Thoracic aorta (tissue), 2 donors: ENCODE measurements around the gene PTPRG. TPM values are rescaled to one million over a fixed set of nuclear protein-coding genes. Genes with fewer than 3 reads are reported as not detected.

Experiments
- ATAC-seq: fragments of 150-250 bp; one replicate; pipeline ENCODE4 v1.8.0; 2017; ENCODE audit warnings: low read depth; ENCODE audit not compliant: insufficient number of reproducible peaks, low FRiP score
- DNase-seq: peaks from one replicate; pipeline ENCODE4 v3.0.0-alpha.2; 2020; ENCODE audit warnings: low spot score
- H3K27ac ChIP-seq, 2 donors: fragments of 200-600 bp; sonication (generic); 1 replicate in 1 of 2; 2 replicates in 1 of 2; pipeline ENCODE4 v1.5.1; 2016; ENCODE audit warnings: mild to moderate bottlenecking in 2 of 2, moderate library complexity in 2 of 2
- H3K27me3 ChIP-seq: fragments of 200-600 bp; sonication (generic); replicated peaks from 2 replicates; pipeline ENCODE4 v1.6.0; 2016; ENCODE audit warnings: mild to moderate bottlenecking; ENCODE audit not compliant: insufficient read depth
- H3K36me3 ChIP-seq: fragments of 200-600 bp; sonication (generic); one replicate; pipeline ENCODE4 v1.5.1; 2016
- H3K4me1 ChIP-seq, 2 donors: fragments of 200-600 bp; sonication (generic); 1 replicate in 1 of 2; 2 replicates in 1 of 2; pipeline versions ENCODE4 v1.5.1 to v1.6.0; 2016; ENCODE audit warnings: low read depth in 2 of 2, mild to moderate bottlenecking in 1 of 2; ENCODE audit not compliant: control insufficient read depth in 1 of 2
- H3K4me3 ChIP-seq: fragments of 200-600 bp; sonication (generic); 2 replicates; pipeline ENCODE4 v1.5.1; 2016; ENCODE audit warnings: mild to moderate bottlenecking
- H3K9me3 ChIP-seq: fragments of 200-600 bp; sonication (generic); 2 replicates; pipeline ENCODE4 v1.5.1; 2016
- total RNA-seq, 2 donors: library from RNA; depleted of rRNA; stranded (reverse); fragments of >200 nt; gene quantifications; one replicate each; pipeline versions ENCODE4 v1.1.0 to v1.2.3, GENCODE V29; 2016
- TF ChIP-seq, protein P1 (sequence below): fragments of 200-600 bp; sonication (generic); IDR thresholded peaks from one replicate; pipeline ENCODE4 v1.5.1; 2019; ENCODE audit warnings: antibody characterized with exemption

The PTPRG gene
- total RNA-seq, result 100 to 1,000 TPM; 154 to 208 TPM

GRCh38 chr3:61561374-61562041, at the start of gene PTPRG:
Gene PTPRG, plus strand, starts transcription at chr3:61561571. Its CDS starts 717 bp downstream, at chr3:61562288.
- Histone ChIP-seq H3K27me3 (no peaks in the 10 kb centered on the region), H3K9me3 (no peaks in the 10 kb centered on the region), H3K4me1 (peaks cover 0 to 23% of the 10 kb centered on the region in 2 donors), H3K4me3 (peak within 1 kb of the TSS; percentile 75), H3K27ac (peak within 1 kb of the TSS; percentile 93 to 97), H3K36me3 (no peaks in the 10 kb centered on the region)
- TF ChIP-seq, protein P1, sequence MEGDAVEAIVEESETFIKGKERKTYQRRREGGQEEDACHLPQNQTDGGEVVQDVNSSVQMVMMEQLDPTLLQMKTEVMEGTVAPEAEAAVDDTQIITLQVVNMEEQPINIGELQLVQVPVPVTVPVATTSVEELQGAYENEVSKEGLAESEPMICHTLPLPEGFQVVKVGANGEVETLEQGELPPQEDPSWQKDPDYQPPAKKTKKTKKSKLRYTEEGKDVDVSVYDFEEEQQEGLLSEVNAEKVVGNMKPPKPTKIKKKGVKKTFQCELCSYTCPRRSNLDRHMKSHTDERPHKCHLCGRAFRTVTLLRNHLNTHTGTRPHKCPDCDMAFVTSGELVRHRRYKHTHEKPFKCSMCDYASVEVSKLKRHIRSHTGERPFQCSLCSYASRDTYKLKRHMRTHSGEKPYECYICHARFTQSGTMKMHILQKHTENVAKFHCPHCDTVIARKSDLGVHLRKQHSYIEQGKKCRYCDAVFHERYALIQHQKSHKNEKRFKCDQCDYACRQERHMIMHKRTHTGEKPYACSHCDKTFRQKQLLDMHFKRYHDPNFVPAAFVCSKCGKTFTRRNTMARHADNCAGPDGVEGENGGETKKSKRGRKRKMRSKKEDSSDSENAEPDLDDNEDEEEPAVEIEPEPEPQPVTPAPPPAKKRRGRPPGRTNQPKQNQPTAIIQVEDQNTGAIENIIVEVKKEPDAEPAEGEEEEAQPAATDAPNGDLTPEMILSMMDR, result no peak
- peak; percentile 67 for DNase-seq
- ATAC-seq, result peak; percentile 69

GRCh38 chr3:61518590-61518989, 42.8 kb upstream of the PTPRG start:
- DNase-seq, result no peak
- ATAC-seq, result no peak
- Histone ChIP-seq H3K4me3 (no peak overlapping the region), H3K9me3 (no peaks in the 10 kb centered on the region), H3K4me1 (no peaks in the 10 kb centered on the region), H3K36me3 (no peaks in the 10 kb centered on the region), H3K27me3 (no peaks in the 10 kb centered on the region), H3K27ac (no peak overlapping the region)
- TF ChIP-seq, protein P1, result no peak

DNA sequence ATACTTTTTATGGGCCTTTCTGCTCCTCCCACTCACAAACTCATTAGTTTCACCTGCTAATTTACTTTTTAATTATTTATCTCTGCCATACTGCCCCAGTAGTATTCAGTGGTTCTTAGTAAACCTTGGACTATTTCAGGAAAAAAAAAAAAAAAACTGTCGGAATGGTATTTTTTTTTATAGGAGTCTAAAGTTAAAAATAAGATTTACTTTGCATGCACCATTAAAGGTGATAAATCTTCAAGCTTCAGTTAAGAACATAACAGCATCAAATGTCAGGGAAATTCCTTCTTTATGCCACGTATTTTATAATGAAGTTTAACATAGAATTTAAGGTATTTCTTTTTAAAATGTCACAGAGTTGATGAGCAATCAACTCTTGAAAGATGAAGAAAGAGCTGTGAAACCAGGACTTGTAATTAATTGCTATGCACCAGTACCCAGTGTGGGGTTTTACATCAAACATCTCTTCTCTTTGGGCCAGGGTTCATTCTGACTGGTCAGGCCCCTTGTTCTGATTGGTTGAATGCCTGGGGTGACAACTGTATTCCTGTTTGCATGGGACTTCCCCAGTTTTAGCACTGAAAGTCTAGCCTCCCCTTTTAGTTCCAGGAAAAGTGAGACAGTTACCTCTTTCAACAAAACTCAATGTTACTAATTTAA, 40.3 kb upstream of the PTPRG start:
- no peak for ATAC-seq
- no peak overlapping the region for H3K4me3 ChIP-seq

GRCh38 chr3:61522060-61522459, 39.3 kb upstream of the PTPRG start:
- DNase-seq (no peak), ATAC-seq (no peak)
- Histone ChIP-seq H3K27ac (no peak overlapping the region), H3K36me3 (no peaks in the 10 kb centered on the region), H3K9me3 (no peaks in the 10 kb centered on the region), H3K4me1 (no peaks in the 10 kb centered on the region), H3K27me3 (no peaks in the 10 kb centered on the region), H3K4me3 (no peak overlapping the region)
- TF ChIP-seq, protein P1, result no peak

More for the DNA sequence above, 40.3 kb upstream of the PTPRG start:
- no peak for DNase-seq
- no peak overlapping the region for H3K27ac ChIP-seq
- H3K4me1 ChIP-seq, result no peaks in the 10 kb centered on the region
- H3K36me3 ChIP-seq, result no peaks in the 10 kb centered on the region
- H3K27me3 ChIP-seq, result no peaks in the 10 kb centered on the region
- H3K9me3 ChIP-seq, result no peaks in the 10 kb centered on the region
- TF ChIP-seq, protein P1, result no peak

DNA sequence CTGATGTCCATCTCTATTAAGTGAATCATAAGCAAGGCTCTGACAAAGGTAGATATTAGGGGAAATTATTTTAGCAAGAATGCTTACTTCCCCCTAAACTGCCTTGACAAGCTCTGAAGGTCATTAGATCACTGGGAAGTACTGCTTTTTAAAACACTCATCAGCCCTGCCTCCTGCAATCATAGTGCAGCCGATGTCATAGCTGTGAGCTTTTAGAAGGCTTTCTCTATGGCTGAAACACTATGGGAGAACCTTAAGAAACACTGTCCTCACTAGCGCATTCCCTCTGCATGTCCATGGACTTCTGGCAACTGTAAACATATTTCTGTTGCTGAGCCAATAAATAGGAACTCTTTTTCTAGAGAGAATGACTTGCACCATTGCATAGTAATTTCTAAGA, 38.7 kb upstream of the PTPRG start:
- Histone ChIP-seq H3K9me3 (no peaks in the 10 kb centered on the region), H3K27me3 (no peaks in the 10 kb centered on the region), H3K4me3 (no peak overlapping the region), H3K27ac (no peak overlapping the region), H3K36me3 (no peaks in the 10 kb centered on the region), H3K4me1 (no peaks in the 10 kb centered on the region)
- TF ChIP-seq, protein P1, result no peak
- DNase-seq, result no peak
- ATAC-seq, result no peak
